UCSD-AML1 (cell line): ENCODE measurements around the gene SLC39A3.

ENCODE experiments used
- DNase-seq: peaks from one replicate; lab custom pipeline; 2025; ENCODE audit not compliant: unreplicated experiment; lab: John Stamatoyannopoulos, UW

The SLC39A3 gene

GRCh38 chr19:2703691-2704216 lies 36.1 kb downstream of the SLC39A3 start:
- no peak for DNase-seq

- no peak for DNase-seq
Measured at GRCh38 chr19:2703077-2703437, 36.8 kb downstream of the SLC39A3 start.

- DNase-seq = peak; percentile 96
Measured at GRCh38 chr19:2702170-2703076, 37.4 kb downstream of the SLC39A3 start, which contains the start of gene GNG7. Gene GNG7, minus strand, starts transcription at chr19:2702694. Its CDS starts 182,006 bp downstream, at chr19:2520688.

GRCh38 chr19:2701361-2702169 lies 38.3 kb downstream of the SLC39A3 start:
- DNase-seq = no peak

- no peak for DNase-seq
Measured at GRCh38 chr19:2700660-2701360, 39.0 kb downstream of the SLC39A3 start.

- DNase-seq = no peak
Measured at GRCh38 chr19:2699413-2700140, 40.2 kb downstream of the SLC39A3 start.

GRCh38 chr19:2694196-2694595 lies 45.6 kb downstream of the SLC39A3 start:
- no peak for DNase-seq

GRCh38 chr19:2693492-2694160 lies 46.2 kb downstream of the SLC39A3 start:
- DNase-seq = no peak

- DNase-seq = no peak
Measured at GRCh38 chr19:2691951-2692350, 47.9 kb downstream of the SLC39A3 start.

GRCh38 chr19:2690856-2691255 lies 49.0 kb downstream of the SLC39A3 start:
- DNase-seq = no peak

GRCh38 chr19:2686360-2686759 lies 53.5 kb downstream of the SLC39A3 start:
- DNase-seq = no peak

GRCh38 chr19:2685204-2685704 lies 54.6 kb downstream of the SLC39A3 start:
- no peak for DNase-seq

GRCh38 chr19:2683430-2684003 lies 56.3 kb downstream of the SLC39A3 start:
- no peak for DNase-seq
